Spleen (tissue), 7 donors: ENCODE results near the gene DCAF8.

Experiments
- POLR2A ChIP-seq, 3 donors: fragments of 450-650 bp; IDR thresholded peaks; one replicate each; pipeline ENCODE4 v1.5.1; 2017; ENCODE audit warnings: antibody characterized with exemption in 3 of 3, mild to moderate bottlenecking in 1 of 3
- POLR2AphosphoS5 ChIP-seq, 3 donors: sonication (generic); formaldehyde crosslinking; IDR thresholded peaks; one replicate each; pipeline ENCODE4 v1.5.1; 2017; ENCODE audit warnings: antibody characterized with exemption in 3 of 3
- TF ChIP-seq, protein P1 (sequence below), 11 experiments: fragments of 200-600 bp in 7 of 11; fragments of 450-650 bp in 4 of 11; sonication (generic) in 4 of 11; IDR thresholded peaks in 8 of 11; conservative IDR thresholded peaks in 3 of 11; 1 replicate in 7 of 11; 2 replicates in 4 of 11; pipeline versions ENCODE4 v1.4.0 to v1.8.0; 2016 to 2021; ENCODE audit warnings: antibody characterized with exemption in 11 of 11, inconsistent platforms in 4 of 11, mild to moderate bottlenecking in 1 of 11
- donor health status: DM: no; HTN: no; CAD: no; lungs with moderate emphysema.
- donor health status: DM: no; HTN: no; CAD: no.
- donor health status: DM: no; HTN: no; CAD: no.

DNA sequence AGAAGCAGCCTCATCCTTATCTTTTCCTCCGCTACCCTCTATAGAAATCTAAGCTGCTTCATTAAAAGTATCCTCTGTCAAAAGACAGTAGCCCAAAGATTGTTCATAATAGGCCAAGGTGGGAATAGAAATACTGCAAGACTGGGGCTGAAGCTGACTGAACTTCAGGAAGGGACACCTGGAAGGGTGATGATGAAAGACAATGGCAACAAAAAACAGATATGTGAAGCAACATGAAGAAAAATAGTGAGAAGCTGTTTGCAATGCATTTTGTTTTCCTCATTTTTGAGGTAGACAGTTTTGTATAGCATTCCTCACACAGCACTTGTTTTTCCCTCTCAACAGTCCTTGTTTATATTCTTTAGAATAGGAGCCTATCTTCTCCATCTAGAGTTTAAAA, 16.9 kb downstream of the DCAF8 start:
- TF ChIP-seq, protein P1, sequence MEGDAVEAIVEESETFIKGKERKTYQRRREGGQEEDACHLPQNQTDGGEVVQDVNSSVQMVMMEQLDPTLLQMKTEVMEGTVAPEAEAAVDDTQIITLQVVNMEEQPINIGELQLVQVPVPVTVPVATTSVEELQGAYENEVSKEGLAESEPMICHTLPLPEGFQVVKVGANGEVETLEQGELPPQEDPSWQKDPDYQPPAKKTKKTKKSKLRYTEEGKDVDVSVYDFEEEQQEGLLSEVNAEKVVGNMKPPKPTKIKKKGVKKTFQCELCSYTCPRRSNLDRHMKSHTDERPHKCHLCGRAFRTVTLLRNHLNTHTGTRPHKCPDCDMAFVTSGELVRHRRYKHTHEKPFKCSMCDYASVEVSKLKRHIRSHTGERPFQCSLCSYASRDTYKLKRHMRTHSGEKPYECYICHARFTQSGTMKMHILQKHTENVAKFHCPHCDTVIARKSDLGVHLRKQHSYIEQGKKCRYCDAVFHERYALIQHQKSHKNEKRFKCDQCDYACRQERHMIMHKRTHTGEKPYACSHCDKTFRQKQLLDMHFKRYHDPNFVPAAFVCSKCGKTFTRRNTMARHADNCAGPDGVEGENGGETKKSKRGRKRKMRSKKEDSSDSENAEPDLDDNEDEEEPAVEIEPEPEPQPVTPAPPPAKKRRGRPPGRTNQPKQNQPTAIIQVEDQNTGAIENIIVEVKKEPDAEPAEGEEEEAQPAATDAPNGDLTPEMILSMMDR (IDR thresholded peaks at IDR 0.05 in 8 of 11, conservative IDR thresholded peaks at IDR 0.05 in 3 of 11): no peak
- TF ChIP-seq POLR2AphosphoS5 (IDR thresholded peaks at IDR 0.05) (no peak), POLR2A (IDR thresholded peaks at IDR 0.05) (no peak)
